A673 (cell line): ENCODE data around the gene TPP1.

Experiments used
- CTCF ChIP-seq: fragments of 300-800, 200-600 bp; sonication (generic); conservative IDR thresholded peaks from 2 replicates; pipeline ENCODE4 v1.5.1; 2017; ENCODE audit warnings: low read depth, mild to moderate bottlenecking, antibody characterized with exemption, low read length, moderate library complexity, mixed read lengths
- EZH2 ChIP-seq: fragments of 200-600 bp; sonication (generic); IDR thresholded peaks from 2 replicates; pipeline ENCODE4 v1.6.1; 2017; ENCODE audit warnings: borderline replicate concordance, low read depth, mild to moderate bottlenecking, mixed read lengths, antibody characterized with exemption, low read length; ENCODE audit not compliant: poor library complexity, severe bottlenecking

DNA sequence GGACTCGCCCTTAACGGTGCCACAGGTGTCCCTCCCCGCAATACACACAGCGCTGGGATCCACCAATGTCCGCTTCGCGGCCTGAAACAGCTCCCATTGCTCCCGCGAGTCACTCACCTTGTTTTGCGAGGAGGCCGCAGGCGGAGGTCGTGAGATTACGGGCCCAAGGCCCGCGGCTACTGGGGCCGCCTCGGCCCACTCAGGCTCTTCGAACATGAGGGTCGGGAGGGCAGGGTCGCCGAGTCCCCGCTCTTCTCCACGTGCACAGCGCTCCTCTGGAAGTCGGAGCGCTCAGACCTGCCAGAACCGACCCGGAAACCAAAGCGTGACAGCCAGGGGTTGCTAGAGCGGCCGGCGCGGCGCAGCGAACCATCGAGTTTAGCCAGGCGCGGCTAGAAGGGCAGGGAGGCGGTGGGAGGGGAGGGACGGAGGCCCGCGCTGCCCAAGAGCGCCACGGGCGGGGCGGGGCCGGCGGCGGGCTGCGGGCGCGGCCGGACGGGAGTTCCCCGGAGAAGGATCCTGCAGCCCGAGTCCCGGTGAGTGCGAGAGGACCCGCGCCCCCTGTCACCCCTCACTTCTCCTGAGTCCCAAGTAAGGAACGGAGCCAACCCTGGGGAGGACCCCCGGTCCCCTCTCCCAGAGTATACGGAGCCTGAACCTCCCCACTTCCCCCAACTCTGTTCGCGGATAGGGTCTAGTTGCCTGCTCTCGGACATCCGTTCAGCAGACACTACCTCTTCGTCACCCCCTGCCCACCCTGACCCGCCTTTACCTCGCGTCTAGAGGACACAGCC lies 15.7 kb downstream of the TPP1 start, which contains the start of the genes ILK and RRP8:
- no peak for TF ChIP-seq CTCF
- no peak for TF ChIP-seq EZH2
